Progenitor cell of endocrine pancreas (in vitro differentiated cells): ENCODE measurements around the gene HPD. TPM values are rescaled to one million over a fixed set of nuclear protein-coding genes. Genes with fewer than 3 reads are reported as not detected.

ENCODE experiments used
- DNase-seq: peaks from one replicate; pipeline ENCODE4 v3.0.0; 2021; ENCODE audit warnings: low spot score; ENCODE audit not compliant: unreplicated experiment
- H3K27ac Mint-ChIP-seq: 2 replicates; pipeline ENCODE4 v1.8.0; 2021; ENCODE audit warnings: mild to moderate bottlenecking, moderate library complexity, mixed read lengths
- H3K27me3 Mint-ChIP-seq: 2 replicates; pipeline ENCODE4 v1.8.0; 2021; ENCODE audit warnings: mixed read lengths
- H3K36me3 Mint-ChIP-seq: 2 replicates; pipeline ENCODE4 v1.8.0; 2022; ENCODE audit warnings: mixed read lengths; ENCODE audit not compliant: insufficient read depth
- H3K4me1 Mint-ChIP-seq: 2 replicates; pipeline ENCODE4 v1.8.0; 2021; ENCODE audit warnings: low read depth, mixed read lengths
- H3K4me3 Mint-ChIP-seq: 2 replicates; pipeline ENCODE4 v1.8.0; 2021; ENCODE audit warnings: low read depth, mild to moderate bottlenecking, moderate library complexity, mixed read lengths
- H3K9me3 Mint-ChIP-seq: 2 replicates; pipeline ENCODE4 v1.8.0; 2021; ENCODE audit warnings: low read depth, mixed read lengths
- total RNA-seq: library from RNA; stranded (reverse); gene quantifications from 2 replicates; pipeline ENCODE4 v1.2.1, GENCODE V29; 2021
- TF ChIP-seq, protein P1 (sequence below): fragments of 200-600 bp; sonication (generic); IDR thresholded peaks from one replicate; pipeline ENCODE4 v1.5.0; 2021; ENCODE audit warnings: antibody characterized with exemption, mild to moderate bottlenecking; ENCODE audit not compliant: unreplicated experiment

Gene HPD
- total RNA-seq, 1 donor from 2014 or later: not detected

- H3K4me3 Mint-ChIP-seq: no peak overlapping the region
- H3K36me3 Mint-ChIP-seq: peaks cover 1% of the 10 kb centered on the region
- peaks cover 12% of the 10 kb centered on the region for H3K4me1 Mint-ChIP-seq
- TF ChIP-seq, protein P1, sequence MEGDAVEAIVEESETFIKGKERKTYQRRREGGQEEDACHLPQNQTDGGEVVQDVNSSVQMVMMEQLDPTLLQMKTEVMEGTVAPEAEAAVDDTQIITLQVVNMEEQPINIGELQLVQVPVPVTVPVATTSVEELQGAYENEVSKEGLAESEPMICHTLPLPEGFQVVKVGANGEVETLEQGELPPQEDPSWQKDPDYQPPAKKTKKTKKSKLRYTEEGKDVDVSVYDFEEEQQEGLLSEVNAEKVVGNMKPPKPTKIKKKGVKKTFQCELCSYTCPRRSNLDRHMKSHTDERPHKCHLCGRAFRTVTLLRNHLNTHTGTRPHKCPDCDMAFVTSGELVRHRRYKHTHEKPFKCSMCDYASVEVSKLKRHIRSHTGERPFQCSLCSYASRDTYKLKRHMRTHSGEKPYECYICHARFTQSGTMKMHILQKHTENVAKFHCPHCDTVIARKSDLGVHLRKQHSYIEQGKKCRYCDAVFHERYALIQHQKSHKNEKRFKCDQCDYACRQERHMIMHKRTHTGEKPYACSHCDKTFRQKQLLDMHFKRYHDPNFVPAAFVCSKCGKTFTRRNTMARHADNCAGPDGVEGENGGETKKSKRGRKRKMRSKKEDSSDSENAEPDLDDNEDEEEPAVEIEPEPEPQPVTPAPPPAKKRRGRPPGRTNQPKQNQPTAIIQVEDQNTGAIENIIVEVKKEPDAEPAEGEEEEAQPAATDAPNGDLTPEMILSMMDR: no peak
- peaks cover 6% of the 10 kb centered on the region for H3K27me3 Mint-ChIP-seq
- no peak for DNase-seq
- H3K27ac Mint-ChIP-seq: peak overlapping the region; percentile 45
- no peaks in the 10 kb centered on the region for H3K9me3 Mint-ChIP-seq
These were observed 68.6 kb downstream of the HPD start for GRCh38 chr12:121789800-121790728.

Other genes with a start within 250 kb of the HPD start
- 18.9 and 19.3 TPM in 2 replicates for gene ORAI1, start 232.3 kb downstream of the HPD start, total RNA-seq
- 1.1 and 1.5 TPM in 2 replicates for gene MORN3, start 189.2 kb downstream of the HPD start, total RNA-seq
- gene TMEM120B, start 146.1 kb downstream of the HPD start, total RNA-seq: 16.1 and 17.2 TPM in 2 replicates
- 36.0 and 37.5 TPM in 2 replicates for gene RHOF, start 65.2 kb downstream of the HPD start, total RNA-seq
- 27.2 and 28.6 TPM in 2 replicates for gene SETD1B, start 54.9 kb downstream of the HPD start, total RNA-seq
- 33.5 and 38.8 TPM in 2 replicates for gene PSMD9, start 29.9 kb upstream of the HPD start, total RNA-seq
- gene CFAP251, start 59.7 kb upstream of the HPD start, total RNA-seq: 8.9 and 9.3 TPM in 2 replicates
- gene BCL7A, start 163.0 kb upstream of the HPD start, total RNA-seq: 43.7 and 49.3 TPM in 2 replicates
- gene MLXIP, start 219.9 kb upstream of the HPD start, total RNA-seq: 48.6 and 48.7 TPM in 2 replicates